RWPE1 (cell line): ENCODE results near the gene SLCO1B3.

Experiments used
- CTCF ChIA-PET: fragments of 350-600 bp; sonication (Branson Sonifier 250); formaldehyde crosslinking; extraction: SDS; loops from one replicate; lab custom pipeline; 2021; lab: Yijun Ruan, JAX
- POLR2A ChIA-PET: fragments of 400-600 bp; formaldehyde crosslinking; extraction: SDS; loops from one replicate; lab custom pipeline; 2020; ENCODE audit warnings: antibody characterized with exemption; ENCODE audit not compliant: low non-redundant PET; lab: Yijun Ruan, JAX
- DNase-seq: peaks from one replicate; pipeline ENCODE4 v3.0.0; 2012; ENCODE audit warnings: low spot score
- H3K27ac ChIP-seq: fragments of 450-650 bp; 2 replicates; pipeline ENCODE4 v1.5.1; 2017
- TF ChIP-seq, protein P1 (sequence below): fragments of 450-650 bp; conservative IDR thresholded peaks from 2 replicates; pipeline ENCODE4 v1.5.1; 2017; ENCODE audit warnings: low read depth, mild to moderate bottlenecking

SLCO1B3 gene

DNA sequence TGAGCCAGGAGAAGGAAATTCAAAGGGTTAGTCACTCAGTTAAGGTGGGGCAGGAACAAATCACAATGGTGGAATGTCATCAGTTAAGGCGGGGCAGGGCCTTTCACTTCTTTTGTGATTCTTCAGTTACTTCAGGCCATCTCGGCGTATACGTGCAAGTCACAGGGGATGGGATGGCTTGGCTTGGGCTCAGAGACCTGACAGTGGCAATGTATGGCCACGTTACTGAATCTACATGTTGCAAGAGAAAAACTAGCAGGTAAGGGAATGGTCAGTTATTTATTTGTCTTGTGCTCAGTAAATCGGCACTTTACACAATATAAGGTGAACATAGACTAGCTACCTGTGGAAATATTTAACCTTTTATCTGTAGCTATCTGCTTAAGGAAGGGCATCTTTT is 11.9 kb downstream of the SLCO1B3 start:
- no peak overlapping the region for H3K27ac ChIP-seq
- no peak for DNase-seq
- TF ChIP-seq, protein P1, sequence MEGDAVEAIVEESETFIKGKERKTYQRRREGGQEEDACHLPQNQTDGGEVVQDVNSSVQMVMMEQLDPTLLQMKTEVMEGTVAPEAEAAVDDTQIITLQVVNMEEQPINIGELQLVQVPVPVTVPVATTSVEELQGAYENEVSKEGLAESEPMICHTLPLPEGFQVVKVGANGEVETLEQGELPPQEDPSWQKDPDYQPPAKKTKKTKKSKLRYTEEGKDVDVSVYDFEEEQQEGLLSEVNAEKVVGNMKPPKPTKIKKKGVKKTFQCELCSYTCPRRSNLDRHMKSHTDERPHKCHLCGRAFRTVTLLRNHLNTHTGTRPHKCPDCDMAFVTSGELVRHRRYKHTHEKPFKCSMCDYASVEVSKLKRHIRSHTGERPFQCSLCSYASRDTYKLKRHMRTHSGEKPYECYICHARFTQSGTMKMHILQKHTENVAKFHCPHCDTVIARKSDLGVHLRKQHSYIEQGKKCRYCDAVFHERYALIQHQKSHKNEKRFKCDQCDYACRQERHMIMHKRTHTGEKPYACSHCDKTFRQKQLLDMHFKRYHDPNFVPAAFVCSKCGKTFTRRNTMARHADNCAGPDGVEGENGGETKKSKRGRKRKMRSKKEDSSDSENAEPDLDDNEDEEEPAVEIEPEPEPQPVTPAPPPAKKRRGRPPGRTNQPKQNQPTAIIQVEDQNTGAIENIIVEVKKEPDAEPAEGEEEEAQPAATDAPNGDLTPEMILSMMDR: no peak
- POLR2A ChIA-PET: no interaction called here
- CTCF ChIA-PET: interaction anchor here (0.6 kb wide), 1 partner anchor 491 kb away, joined by 3 read pairs; no protein-coding TSS in a partner anchor

DNA sequence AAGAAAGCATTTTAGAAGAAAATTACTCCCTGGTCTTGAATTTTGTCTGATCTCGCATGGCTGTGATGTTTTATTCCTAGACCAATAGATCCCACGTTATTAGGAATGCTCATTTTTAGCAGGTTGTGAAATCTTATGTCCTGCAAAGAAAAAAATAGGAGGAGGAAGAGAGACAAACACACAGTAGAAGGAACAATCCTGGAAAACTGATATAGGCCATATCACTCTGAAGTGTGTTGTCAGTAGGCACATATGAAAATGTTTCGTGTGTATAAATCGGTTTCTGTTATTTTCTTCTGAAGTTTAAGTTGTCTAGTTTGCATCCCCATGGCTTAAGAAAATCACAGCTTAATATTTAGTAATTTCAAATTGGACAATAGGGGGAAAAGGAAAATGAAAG is 12.4 kb downstream of the SLCO1B3 start:
- TF ChIP-seq, protein P1: no peak
- ChIA-PET CTCF (no interaction called here), POLR2A (no interaction called here)
- H3K27ac ChIP-seq: no peak overlapping the region
- no peak for DNase-seq

DNA sequence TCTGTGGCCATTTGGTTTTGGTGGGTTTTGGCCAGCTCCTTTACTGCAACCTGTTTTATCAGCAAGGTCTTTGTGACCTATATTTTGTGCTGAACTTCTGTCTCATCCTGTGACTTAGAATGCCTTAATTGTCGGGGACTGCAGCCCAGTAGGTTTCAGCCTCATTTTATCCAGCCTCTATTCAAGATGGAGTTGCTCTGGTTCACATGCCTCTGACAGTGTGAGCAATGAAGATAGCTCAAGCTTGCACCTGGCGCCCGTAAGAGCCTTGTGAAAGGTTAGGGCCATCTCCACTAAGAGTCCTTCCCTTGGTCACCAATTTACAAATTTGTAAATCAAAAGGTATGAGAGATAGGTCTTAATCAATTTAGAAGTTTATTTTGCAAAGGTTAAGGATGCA is 19.4 kb downstream of the SLCO1B3 start:
- H3K27ac ChIP-seq: no peak overlapping the region
- POLR2A ChIA-PET: no interaction called here

DNA sequence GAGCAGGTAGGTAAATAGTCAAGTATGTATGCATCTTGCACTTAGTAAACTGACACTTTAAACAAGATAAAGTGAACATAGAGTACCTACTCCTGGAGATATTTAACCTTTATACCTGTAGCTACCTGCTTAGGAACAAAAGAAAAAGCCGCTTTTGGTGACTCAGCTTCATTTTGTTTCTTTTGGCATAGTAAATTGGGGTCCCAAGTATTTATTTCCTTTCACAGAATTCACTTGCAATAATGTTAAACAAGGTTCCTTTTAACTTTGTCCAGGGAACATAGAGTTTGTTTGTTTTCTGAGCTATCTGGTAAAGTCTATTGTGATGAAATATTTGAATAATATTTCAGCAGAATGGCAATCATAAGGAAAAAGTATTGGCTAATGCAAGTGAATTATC is 20.0 kb downstream of the SLCO1B3 start:
- ChIA-PET CTCF (no interaction called here), POLR2A (no interaction called here)
- DNase-seq: no peak
- TF ChIP-seq, protein P1: no peak
- H3K27ac ChIP-seq: no peak overlapping the region

More for the DNA sequence above, 19.4 kb downstream of the SLCO1B3 start:
- TF ChIP-seq, protein P1: no peak
- CTCF ChIA-PET: no interaction called here
- DNase-seq: no peak

DNA sequence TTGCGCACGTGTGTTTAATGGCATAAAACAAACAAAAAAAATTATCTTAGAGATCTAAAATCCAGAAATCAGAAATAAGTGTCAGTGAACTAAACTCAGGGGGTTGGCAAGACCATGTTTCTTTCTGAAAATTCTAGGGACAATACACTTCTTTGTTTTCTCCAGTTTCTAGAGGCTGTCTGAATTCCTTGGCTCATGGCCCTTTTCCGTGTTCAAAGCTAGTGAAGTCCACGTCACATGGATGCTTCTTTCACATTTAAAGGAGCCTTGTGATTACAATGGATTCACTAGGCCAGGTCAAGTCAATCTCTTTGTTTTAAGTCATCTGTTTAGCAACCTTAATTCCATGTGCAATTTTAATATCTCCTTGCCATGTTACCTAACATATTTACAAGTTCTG is 22.4 kb downstream of the SLCO1B3 start:
- ChIA-PET CTCF (no interaction called here), POLR2A (no interaction called here)
- DNase-seq: no peak
- TF ChIP-seq, protein P1: no peak
- no peak overlapping the region for H3K27ac ChIP-seq

DNA sequence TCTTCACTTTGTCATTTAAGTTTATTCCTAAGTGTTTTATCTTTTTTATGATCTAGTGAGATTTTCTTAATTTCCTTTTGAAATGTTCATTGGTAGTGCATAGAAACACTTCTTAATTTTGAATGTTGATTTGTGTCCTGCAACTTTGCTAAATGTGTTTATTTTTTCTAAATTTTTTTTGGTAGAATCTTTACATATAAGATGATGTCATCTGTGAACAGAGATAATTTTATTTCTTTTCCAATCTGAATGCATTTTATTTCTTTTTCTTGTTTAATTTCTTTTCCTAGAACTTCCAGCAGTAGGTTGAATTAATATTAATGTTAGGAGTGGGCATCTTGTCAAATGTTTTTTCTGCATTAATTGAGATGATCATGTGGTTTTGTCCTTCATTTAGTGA is 42.1 kb downstream of the SLCO1B3 start:
- no peak for DNase-seq
- ChIA-PET CTCF (no interaction called here), POLR2A (no interaction called here)
- H3K27ac ChIP-seq: no peak overlapping the region
- TF ChIP-seq, protein P1: no peak
